PFSK-1 (cell line): ENCODE results near the gene RDH5.

Source experiments
- FOXP2 ChIP-seq: optimal IDR thresholded peaks from 2 replicates; pipeline ENCODE3; 2011; ENCODE audit warnings: borderline replicate concordance, control low read depth, inconsistent platforms; ENCODE audit not compliant: insufficient read depth; ENCODE audit errors: extremely low read length, extremely low read depth
- POLR2AphosphoS5 ChIP-seq: IDR thresholded peaks from 2 replicates; pipeline ENCODE4 v1.6.1; 2012; ENCODE audit warnings: low read depth, mild to moderate bottlenecking, control low read depth, low read length, moderate library complexity
- SIN3A ChIP-seq: IDR thresholded peaks from 2 replicates; pipeline ENCODE4 v1.6.1; 2012; ENCODE audit warnings: mild to moderate bottlenecking, low read length, moderate library complexity, borderline replicate concordance; ENCODE audit not compliant: insufficient read depth
- TAF1 ChIP-seq: IDR thresholded peaks from 2 replicates; pipeline ENCODE4 v1.6.1; 2012; ENCODE audit warnings: low read length, control low read depth, borderline replicate concordance; ENCODE audit not compliant: insufficient read depth
- TF ChIP-seq, protein P1 (sequence below), 2 experiments: IDR thresholded peaks; 2 replicates each; pipeline versions ENCODE4 v1.6.1 to v1.8.0; 2011 to 2012; ENCODE audit warnings: low read depth in 2 of 2, low read length in 2 of 2, control low read depth in 1 of 2, inconsistent platforms in 1 of 2, mild to moderate bottlenecking in 1 of 2, moderate library complexity in 1 of 2; ENCODE audit not compliant: insufficient read depth in 1 of 2

DNA sequence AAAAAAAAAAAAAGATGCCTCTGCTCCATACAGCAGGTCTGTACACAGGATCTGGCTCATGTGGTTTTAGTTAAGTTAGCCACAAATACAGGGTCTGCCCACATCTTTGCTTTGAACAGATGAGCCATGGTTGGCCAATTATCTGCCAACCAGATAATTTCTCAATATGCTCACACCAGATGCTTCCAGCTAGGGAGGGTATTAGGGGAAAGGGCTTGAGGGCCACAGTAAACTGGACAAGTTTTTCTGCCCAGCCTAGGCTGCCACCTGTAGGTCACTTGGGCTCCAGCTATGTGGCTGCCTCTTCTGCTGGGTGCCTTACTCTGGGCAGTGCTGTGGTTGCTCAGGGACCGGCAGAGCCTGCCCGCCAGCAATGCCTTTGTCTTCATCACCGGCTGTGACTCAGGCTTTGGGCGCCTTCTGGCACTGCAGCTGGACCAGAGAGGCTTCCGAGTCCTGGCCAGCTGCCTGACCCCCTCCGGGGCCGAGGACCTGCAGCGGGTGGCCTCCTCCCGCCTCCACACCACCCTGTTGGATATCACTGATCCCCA is 776 bp downstream of the RDH5 start:
- no peak for TF ChIP-seq POLR2AphosphoS5
- TF ChIP-seq, protein P1, sequence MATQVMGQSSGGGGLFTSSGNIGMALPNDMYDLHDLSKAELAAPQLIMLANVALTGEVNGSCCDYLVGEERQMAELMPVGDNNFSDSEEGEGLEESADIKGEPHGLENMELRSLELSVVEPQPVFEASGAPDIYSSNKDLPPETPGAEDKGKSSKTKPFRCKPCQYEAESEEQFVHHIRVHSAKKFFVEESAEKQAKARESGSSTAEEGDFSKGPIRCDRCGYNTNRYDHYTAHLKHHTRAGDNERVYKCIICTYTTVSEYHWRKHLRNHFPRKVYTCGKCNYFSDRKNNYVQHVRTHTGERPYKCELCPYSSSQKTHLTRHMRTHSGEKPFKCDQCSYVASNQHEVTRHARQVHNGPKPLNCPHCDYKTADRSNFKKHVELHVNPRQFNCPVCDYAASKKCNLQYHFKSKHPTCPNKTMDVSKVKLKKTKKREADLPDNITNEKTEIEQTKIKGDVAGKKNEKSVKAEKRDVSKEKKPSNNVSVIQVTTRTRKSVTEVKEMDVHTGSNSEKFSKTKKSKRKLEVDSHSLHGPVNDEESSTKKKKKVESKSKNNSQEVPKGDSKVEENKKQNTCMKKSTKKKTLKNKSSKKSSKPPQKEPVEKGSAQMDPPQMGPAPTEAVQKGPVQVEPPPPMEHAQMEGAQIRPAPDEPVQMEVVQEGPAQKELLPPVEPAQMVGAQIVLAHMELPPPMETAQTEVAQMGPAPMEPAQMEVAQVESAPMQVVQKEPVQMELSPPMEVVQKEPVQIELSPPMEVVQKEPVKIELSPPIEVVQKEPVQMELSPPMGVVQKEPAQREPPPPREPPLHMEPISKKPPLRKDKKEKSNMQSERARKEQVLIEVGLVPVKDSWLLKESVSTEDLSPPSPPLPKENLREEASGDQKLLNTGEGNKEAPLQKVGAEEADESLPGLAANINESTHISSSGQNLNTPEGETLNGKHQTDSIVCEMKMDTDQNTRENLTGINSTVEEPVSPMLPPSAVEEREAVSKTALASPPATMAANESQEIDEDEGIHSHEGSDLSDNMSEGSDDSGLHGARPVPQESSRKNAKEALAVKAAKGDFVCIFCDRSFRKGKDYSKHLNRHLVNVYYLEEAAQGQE (IDR thresholded peaks at IDR 0.05; ENCODE audit: insufficient read depth in 1 of 2, low read depth in 2 of 2, low read length in 2 of 2), result no peak
- no peak for TF ChIP-seq TAF1
- no peak for TF ChIP-seq FOXP2
- no peak for TF ChIP-seq SIN3A
